Endothelial cell (in vitro differentiated cells): ENCODE results near the gene AIDA. TPM values are rescaled to one million over a fixed set of nuclear protein-coding genes. Genes with fewer than 3 reads are reported as not detected.

Experiments
- DNase-seq: peaks from one replicate; pipeline ENCODE4 v3.0.0; 2021; ENCODE audit warnings: low spot score
- H3K27ac Mint-ChIP-seq: one replicate; pipeline ENCODE4 v1.8.0; 2021; ENCODE audit warnings: mixed read lengths, inconsistent platforms; ENCODE audit not compliant: unreplicated experiment
- H3K27me3 Mint-ChIP-seq: one replicate; pipeline ENCODE4 v1.8.0; 2021; ENCODE audit warnings: mild to moderate bottlenecking, moderate library complexity, mixed read lengths, inconsistent platforms; ENCODE audit not compliant: unreplicated experiment
- H3K36me3 Mint-ChIP-seq: one replicate; pipeline ENCODE4 v1.8.0; 2021; ENCODE audit warnings: mild to moderate bottlenecking, low read depth, mixed read lengths, inconsistent platforms; ENCODE audit not compliant: unreplicated experiment
- H3K4me1 Mint-ChIP-seq: one replicate; pipeline ENCODE4 v1.8.0; 2021; ENCODE audit warnings: mild to moderate bottlenecking, mixed read lengths, inconsistent platforms; ENCODE audit not compliant: unreplicated experiment
- H3K4me3 Mint-ChIP-seq: one replicate; pipeline ENCODE4 v1.8.0; 2021; ENCODE audit warnings: mild to moderate bottlenecking, mixed read lengths, inconsistent platforms; ENCODE audit not compliant: unreplicated experiment
- H3K9me3 Mint-ChIP-seq: one replicate; pipeline ENCODE4 v1.8.0; 2021; ENCODE audit warnings: mixed read lengths, inconsistent platforms; ENCODE audit not compliant: unreplicated experiment
- total RNA-seq: library from RNA; stranded (reverse); fragmentation: NEBNext Ultra II Directional; extraction: Animal tissue kit (Norgen Biotek cat#: 25700); gene quantifications from one replicate; pipeline ENCODE4 v1.2.1, GENCODE V29; 2021; ENCODE audit not compliant: unreplicated experiment
- TF ChIP-seq, protein P1 (sequence below): fragments of 200-600 bp; sonication (generic); IDR thresholded peaks from one replicate; pipeline ENCODE4 v1.5.0; 2021; ENCODE audit warnings: antibody characterized with exemption; ENCODE audit not compliant: unreplicated experiment

The AIDA gene
- total RNA-seq, 1 donor from 2014 or later: 93.4 TPM

DNA sequence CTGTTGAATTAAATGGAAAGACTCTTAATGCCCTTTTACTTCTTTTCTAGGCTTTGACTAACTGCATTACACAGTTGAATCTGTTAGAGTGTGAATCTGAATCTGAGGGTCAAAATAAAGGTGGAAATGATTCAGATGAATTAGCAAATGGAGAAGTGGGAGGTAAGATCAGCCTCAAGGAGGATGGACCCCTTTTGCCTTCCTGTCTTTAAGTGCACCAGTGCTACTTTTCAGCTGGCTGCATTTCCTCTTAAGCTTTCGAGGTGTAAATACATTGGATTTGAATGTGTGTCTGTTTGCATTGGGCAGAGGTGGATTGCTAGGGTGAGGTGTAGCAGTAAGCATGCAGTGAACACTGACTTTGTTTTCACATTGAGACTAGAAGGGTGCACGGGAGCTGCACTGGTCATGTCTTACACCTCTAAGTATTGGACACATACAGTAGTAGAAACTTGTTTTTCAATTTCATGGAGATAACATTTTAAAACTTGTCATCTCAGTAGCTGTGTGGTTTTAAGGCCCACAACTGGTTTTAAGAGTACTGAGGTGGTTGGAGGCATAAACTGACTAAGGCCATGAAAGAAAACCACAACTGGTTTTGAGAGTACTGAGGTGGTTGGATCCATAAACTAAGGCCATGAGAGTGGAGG lies 59.0 kb downstream of the AIDA start:
- no peaks in the 10 kb centered on the region for H3K9me3 Mint-ChIP-seq
- TF ChIP-seq, protein P1, sequence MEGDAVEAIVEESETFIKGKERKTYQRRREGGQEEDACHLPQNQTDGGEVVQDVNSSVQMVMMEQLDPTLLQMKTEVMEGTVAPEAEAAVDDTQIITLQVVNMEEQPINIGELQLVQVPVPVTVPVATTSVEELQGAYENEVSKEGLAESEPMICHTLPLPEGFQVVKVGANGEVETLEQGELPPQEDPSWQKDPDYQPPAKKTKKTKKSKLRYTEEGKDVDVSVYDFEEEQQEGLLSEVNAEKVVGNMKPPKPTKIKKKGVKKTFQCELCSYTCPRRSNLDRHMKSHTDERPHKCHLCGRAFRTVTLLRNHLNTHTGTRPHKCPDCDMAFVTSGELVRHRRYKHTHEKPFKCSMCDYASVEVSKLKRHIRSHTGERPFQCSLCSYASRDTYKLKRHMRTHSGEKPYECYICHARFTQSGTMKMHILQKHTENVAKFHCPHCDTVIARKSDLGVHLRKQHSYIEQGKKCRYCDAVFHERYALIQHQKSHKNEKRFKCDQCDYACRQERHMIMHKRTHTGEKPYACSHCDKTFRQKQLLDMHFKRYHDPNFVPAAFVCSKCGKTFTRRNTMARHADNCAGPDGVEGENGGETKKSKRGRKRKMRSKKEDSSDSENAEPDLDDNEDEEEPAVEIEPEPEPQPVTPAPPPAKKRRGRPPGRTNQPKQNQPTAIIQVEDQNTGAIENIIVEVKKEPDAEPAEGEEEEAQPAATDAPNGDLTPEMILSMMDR: no peak
- no peak for DNase-seq
- peaks cover 16% of the 10 kb centered on the region for H3K36me3 Mint-ChIP-seq
- H3K4me1 Mint-ChIP-seq: no peaks in the 10 kb centered on the region
- H3K27ac Mint-ChIP-seq: no peak overlapping the region
- no peak overlapping the region for H3K4me3 Mint-ChIP-seq
- H3K27me3 Mint-ChIP-seq: no peaks in the 10 kb centered on the region

DNA sequence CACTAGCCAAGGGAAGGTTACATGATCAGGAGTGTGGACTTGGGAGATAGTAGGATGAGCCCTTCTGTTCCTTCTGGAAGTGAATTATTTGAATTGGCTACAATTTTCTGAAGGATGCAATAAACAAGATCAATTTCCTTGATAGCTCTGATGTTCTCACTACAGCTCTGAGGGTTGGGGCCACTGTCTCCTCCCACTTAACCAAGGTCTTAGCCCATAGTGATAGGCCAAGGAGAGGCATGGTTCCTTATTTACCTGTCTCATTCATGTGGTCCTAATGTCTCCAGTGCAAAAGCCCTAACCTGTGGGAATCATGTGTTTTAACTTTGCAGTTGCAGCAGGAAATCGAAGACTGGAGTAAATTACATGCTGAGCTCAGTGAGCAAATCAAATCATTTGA lies 59.6 kb downstream of the AIDA start:
- DNase-seq: no peak
- H3K36me3 Mint-ChIP-seq: peaks cover 16% of the 10 kb centered on the region
- TF ChIP-seq, protein P1: no peak
- no peak overlapping the region for H3K4me3 Mint-ChIP-seq
- no peaks in the 10 kb centered on the region for H3K27me3 Mint-ChIP-seq
- H3K27ac Mint-ChIP-seq: no peak overlapping the region
- no peaks in the 10 kb centered on the region for H3K9me3 Mint-ChIP-seq
- no peaks in the 10 kb centered on the region for H3K4me1 Mint-ChIP-seq

DNA sequence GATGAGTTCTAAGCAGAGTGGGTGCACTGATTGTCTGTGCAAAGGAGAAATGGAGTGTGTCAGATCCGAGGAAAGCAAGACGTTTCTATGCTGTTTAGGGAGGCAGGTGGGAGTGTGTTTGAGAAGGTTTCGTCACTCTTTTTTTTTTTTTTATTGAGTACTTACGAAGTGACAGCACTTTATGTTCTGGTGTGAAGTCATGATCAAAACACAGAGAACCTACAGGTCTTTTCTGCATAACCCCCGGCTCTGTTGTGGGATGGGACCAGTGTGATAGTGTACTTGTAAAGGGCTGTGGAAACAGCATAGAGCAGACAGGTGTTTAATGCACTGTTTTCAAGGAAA lies 67.7 kb downstream of the AIDA start:
- Mint-ChIP-seq H3K9me3 (no peaks in the 10 kb centered on the region), H3K27ac (peak overlapping the region; percentile 99)
- DNase-seq: no peak

DNA sequence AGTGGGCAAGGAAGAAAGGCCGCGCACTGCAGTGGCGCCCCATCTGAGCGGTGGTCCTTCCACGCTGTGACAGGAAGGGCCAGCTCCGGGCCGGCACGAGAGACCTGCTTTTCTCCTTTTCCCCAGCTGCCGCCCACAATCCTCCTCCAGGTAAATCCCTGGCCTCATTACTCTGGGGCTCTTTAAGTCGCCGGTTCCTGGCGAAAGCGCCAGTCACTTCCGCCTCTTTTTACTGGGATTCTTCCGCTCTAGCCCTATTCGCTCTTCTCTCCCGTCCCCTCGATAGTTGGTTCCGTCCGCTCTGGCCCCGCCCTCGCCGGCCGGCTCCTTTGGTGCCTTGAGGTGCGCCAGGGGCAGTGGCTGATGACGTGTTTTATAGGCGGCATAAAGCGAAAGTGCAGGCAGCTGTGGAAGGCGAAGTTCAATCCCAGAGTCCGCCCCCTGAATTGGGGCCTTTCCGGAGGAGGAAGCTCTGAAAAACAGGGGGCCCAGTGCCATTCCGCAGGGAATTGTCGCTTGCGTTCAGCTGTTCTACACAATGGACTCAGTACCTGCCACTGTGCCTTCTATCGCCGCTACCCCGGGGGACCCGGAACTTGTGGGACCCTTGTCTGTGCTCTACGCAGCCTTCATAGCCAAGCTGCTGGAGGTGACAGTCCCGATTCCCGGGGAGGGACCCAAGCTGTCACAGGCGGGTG lies 68.2 kb downstream of the AIDA start:
- peak; percentile 97 for DNase-seq
- H3K27ac Mint-ChIP-seq: peak overlapping the region; percentile 99
- H3K4me3 Mint-ChIP-seq: peak overlapping the region; percentile 95
- H3K9me3 Mint-ChIP-seq: no peaks in the 10 kb centered on the region
- peaks cover 17% of the 10 kb centered on the region for H3K4me1 Mint-ChIP-seq
- TF ChIP-seq, protein P1: no peak
- H3K27me3 Mint-ChIP-seq: peaks cover 3% of the 10 kb centered on the region
- H3K36me3 Mint-ChIP-seq: no peaks in the 10 kb centered on the region

More for the DNA sequence above, 67.7 kb downstream of the AIDA start:
- H3K4me1 Mint-ChIP-seq: peaks cover 17% of the 10 kb centered on the region
- H3K36me3 Mint-ChIP-seq: no peaks in the 10 kb centered on the region
- H3K4me3 Mint-ChIP-seq: peak overlapping the region; percentile 95
- TF ChIP-seq, protein P1: no peak
- H3K27me3 Mint-ChIP-seq: peaks cover 3% of the 10 kb centered on the region

DNA sequence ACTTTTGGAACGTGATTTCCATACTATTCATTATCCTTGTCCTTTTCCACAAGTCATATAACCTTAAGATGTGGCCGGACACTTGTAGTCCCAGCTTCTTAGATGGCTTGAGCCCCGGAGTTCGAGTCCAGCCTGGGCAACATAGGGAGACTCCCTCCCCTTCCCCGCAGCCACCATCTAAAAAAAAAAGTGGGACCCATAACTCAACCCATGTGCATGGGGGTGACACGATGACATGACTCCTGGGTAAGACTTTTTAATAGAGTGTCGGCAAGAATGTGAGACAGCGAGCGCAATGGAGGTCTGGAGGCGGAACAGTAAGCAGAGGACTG lies 68.7 kb downstream of the AIDA start:
- H3K9me3 Mint-ChIP-seq: no peaks in the 10 kb centered on the region
- H3K4me1 Mint-ChIP-seq: peaks cover 17% of the 10 kb centered on the region
- DNase-seq: no peak
- peaks cover 3% of the 10 kb centered on the region for H3K27me3 Mint-ChIP-seq
- H3K4me3 Mint-ChIP-seq: peak overlapping the region; percentile 95
- TF ChIP-seq, protein P1: no peak
- H3K27ac Mint-ChIP-seq: peak overlapping the region; percentile 99
- H3K36me3 Mint-ChIP-seq: no peaks in the 10 kb centered on the region
